ENCODE data around the gene CAPN2. TPM values are rescaled to one million over a fixed set of nuclear protein-coding genes. Genes with fewer than 3 reads are reported as not detected.

The CAPN2 gene
- total RNA-seq, 2 experiments from 2014 or later = not detected

DNA sequence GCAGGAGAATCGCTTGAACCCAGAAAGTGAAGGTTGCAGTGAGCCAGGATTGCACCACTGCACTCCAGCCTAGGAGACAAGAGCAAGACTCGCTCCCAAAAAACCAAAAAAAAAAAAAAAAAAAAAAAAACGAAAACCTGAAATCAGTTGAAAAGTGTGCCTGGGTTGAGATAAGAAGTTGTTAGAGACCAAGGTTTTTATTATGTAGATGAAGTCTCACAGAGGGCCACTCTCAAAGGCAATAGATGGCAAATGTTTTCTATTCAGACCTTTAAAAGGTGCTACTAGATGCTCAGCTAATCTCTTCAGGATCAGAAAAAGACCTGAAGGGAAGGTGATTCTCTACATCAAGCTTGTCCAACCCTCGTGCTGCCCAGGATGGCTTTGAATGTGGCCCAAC is 17.6 kb downstream of the CAPN2 start:
- POLR2A ChIA-PET = interaction anchor here (0.6 kb wide), 3 partner anchors 42 to 769 kb away, joined by 4 to 5 read pairs (median 4); no protein-coding TSS in a partner anchor
- Histone ChIP-seq H3K4me2 (ENCODE audit: low read length) (no peak overlapping the region), H4K20me1 (ENCODE audit: insufficient read depth, low read length) (no peaks in the 10 kb centered on the region), H3K79me2 (ENCODE audit: insufficient read depth, low read depth, low read length) (no peaks in the 10 kb centered on the region), H3K27ac (ENCODE audit: low read depth, low read length, poor library complexity, severe bottlenecking) (no peak overlapping the region), H3K4me3 (ENCODE audit: low read depth, low read length, poor library complexity, severe bottlenecking) (no peak overlapping the region), H3K4me1 (ENCODE audit: insufficient read depth, low read length, poor library complexity, severe bottlenecking) (no peaks in the 10 kb centered on the region), H3K9me2 (ENCODE audit: insufficient read depth, low read length) (no peaks in the 10 kb centered on the region), H3K9me3 (ENCODE audit: low read length) (no peaks in the 10 kb centered on the region), H2AFZ (ENCODE audit: low read length) (no peak overlapping the region), H3K36me3 (ENCODE audit: insufficient read depth, low read length) (no peaks in the 10 kb centered on the region)
- no peak for DNase-seq (ENCODE audit: low spot score)
- intact Hi-C loops (cut with micrococcal nuclease; ENCODE audit: unreplicated experiment) = no loop called here
- no TSS peak for BruUV-seq (replicated peaks)
- CTCF ChIA-PET (ENCODE audit: unreplicated experiment) = no interaction called here
- no peak for TF ChIP-seq EZH2phosphoT487 (IDR thresholded peaks at IDR 0.05; ENCODE audit: borderline replicate concordance, low read depth, low read length)
- TF ChIP-seq, protein P1, sequence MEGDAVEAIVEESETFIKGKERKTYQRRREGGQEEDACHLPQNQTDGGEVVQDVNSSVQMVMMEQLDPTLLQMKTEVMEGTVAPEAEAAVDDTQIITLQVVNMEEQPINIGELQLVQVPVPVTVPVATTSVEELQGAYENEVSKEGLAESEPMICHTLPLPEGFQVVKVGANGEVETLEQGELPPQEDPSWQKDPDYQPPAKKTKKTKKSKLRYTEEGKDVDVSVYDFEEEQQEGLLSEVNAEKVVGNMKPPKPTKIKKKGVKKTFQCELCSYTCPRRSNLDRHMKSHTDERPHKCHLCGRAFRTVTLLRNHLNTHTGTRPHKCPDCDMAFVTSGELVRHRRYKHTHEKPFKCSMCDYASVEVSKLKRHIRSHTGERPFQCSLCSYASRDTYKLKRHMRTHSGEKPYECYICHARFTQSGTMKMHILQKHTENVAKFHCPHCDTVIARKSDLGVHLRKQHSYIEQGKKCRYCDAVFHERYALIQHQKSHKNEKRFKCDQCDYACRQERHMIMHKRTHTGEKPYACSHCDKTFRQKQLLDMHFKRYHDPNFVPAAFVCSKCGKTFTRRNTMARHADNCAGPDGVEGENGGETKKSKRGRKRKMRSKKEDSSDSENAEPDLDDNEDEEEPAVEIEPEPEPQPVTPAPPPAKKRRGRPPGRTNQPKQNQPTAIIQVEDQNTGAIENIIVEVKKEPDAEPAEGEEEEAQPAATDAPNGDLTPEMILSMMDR (conservative IDR thresholded peaks at IDR 0.05; ENCODE audit: low read length) = no peak

DNA sequence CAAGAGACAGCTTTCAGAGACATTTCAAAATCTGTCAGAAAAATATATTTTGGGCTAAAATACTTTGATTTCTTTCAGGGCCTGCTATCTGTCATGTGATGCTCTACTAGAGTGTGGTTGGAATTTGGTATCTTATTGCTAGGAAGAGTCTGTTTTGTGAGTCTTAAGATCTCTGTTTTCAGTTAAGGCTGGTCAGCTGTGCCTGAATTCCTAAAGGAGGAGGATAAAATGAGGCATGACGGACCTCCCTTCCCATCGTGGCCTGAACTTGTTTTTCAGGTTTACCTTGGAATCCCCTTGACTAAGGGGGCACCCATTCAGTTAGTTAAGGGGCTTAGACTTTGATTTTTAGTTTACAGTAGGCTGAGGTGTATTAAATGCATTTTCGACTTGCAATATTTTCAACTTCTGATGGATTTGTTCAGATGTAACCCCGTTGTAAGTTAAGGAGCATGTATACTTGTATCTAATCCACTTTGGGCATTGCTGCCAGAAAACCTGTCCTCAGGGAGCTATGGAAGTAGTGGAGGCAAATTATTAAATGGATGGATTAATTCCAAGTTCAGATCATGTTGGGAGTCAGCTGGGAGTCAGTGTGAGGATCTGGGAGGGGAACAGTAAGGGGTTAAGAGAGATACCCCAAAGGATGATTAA is 18.3 kb downstream of the CAPN2 start:
- POLR2A ChIA-PET = interaction anchor here (0.7 kb wide), 1 partner anchor 155 kb away, joined by 3 read pairs; no protein-coding TSS in a partner anchor
- no peaks in the 10 kb centered on the region for H3K9me2 ChIP-seq (ENCODE audit: insufficient read depth, low read length)
- no peaks in the 10 kb centered on the region for H3K36me3 ChIP-seq (ENCODE audit: insufficient read depth, low read length)
- TF ChIP-seq EZH2phosphoT487 (IDR thresholded peaks at IDR 0.05; ENCODE audit: borderline replicate concordance, low read depth, low read length) = no peak
- TF ChIP-seq, protein P1 (conservative IDR thresholded peaks at IDR 0.05; ENCODE audit: low read length) = no peak
- no peak overlapping the region for H3K27ac ChIP-seq (ENCODE audit: low read depth, low read length, poor library complexity, severe bottlenecking)
- CTCF ChIA-PET (ENCODE audit: unreplicated experiment) = interaction anchor here (0.5 kb wide), 1 partner anchor 1652 kb away, joined by 6 read pairs; no protein-coding TSS in a partner anchor
- H2AFZ ChIP-seq (ENCODE audit: low read length) = no peak overlapping the region
- no peaks in the 10 kb centered on the region for H3K9me3 ChIP-seq (ENCODE audit: low read length)
- DNase-seq (ENCODE audit: low spot score) = no peak
- H3K4me1 ChIP-seq (ENCODE audit: insufficient read depth, low read length, poor library complexity, severe bottlenecking) = no peaks in the 10 kb centered on the region
- H3K79me2 ChIP-seq (ENCODE audit: insufficient read depth, low read depth, low read length) = no peaks in the 10 kb centered on the region
- no TSS peak for BruUV-seq (replicated peaks)
- intact Hi-C loops (cut with micrococcal nuclease; ENCODE audit: unreplicated experiment) = no loop called here
- H4K20me1 ChIP-seq (ENCODE audit: insufficient read depth, low read length) = no peaks in the 10 kb centered on the region
- H3K4me2 ChIP-seq (ENCODE audit: low read length) = no peak overlapping the region
- H3K4me3 ChIP-seq (ENCODE audit: low read depth, low read length, poor library complexity, severe bottlenecking) = no peak overlapping the region

DNA sequence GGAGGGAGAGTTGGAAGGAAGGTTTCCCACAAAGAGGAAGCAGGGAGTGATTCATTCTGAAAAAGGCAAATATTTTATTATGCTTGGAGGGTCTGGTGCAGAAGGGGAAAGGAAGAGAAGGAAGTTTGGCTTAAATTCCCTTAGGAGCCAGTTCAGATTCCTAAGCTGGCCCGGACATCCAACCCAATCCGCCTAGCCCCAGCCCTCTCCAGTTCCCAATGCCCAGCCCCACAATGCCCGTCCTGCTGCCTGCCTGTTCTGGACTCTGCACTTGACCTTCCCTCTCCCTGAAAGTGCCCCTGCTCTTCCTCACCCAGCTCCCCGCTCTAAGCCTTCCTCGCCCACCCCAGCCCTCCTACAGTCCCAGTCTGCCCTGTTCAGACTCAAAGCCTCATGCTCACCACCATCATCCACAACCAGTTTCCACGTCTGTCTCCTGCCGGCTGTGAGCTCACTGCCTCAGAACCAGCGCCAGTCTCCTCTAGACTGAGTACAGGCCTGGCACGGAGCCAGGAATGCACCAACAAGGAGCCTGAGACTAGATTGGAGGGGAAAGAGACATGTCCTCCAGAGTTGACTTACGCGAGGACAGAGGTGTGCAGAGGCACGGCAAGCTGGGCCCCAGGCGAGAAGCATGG is 18.9 kb downstream of the CAPN2 start:
- Histone ChIP-seq H3K4me2 (ENCODE audit: low read length) (no peak overlapping the region), H4K20me1 (ENCODE audit: insufficient read depth, low read length) (no peaks in the 10 kb centered on the region), H2AFZ (ENCODE audit: low read length) (no peak overlapping the region), H3K4me3 (ENCODE audit: low read depth, low read length, poor library complexity, severe bottlenecking) (no peak overlapping the region), H3K9me3 (ENCODE audit: low read length) (no peaks in the 10 kb centered on the region), H3K36me3 (ENCODE audit: insufficient read depth, low read length) (no peaks in the 10 kb centered on the region), H3K79me2 (ENCODE audit: insufficient read depth, low read depth, low read length) (no peaks in the 10 kb centered on the region), H3K9me2 (ENCODE audit: insufficient read depth, low read length) (no peaks in the 10 kb centered on the region), H3K4me1 (ENCODE audit: insufficient read depth, low read length, poor library complexity, severe bottlenecking) (no peaks in the 10 kb centered on the region), H3K27ac (ENCODE audit: low read depth, low read length, poor library complexity, severe bottlenecking) (no peak overlapping the region)
- intact Hi-C loops (cut with micrococcal nuclease; ENCODE audit: unreplicated experiment) = no loop called here
- POLR2A ChIA-PET = interaction anchor here (0.7 kb wide), 1 partner anchor 154 kb away, joined by 3 read pairs; no protein-coding TSS in a partner anchor
- CTCF ChIA-PET (ENCODE audit: unreplicated experiment) = interaction anchor here (0.5 kb wide), 1 partner anchor 1652 kb away, joined by 6 read pairs; no protein-coding TSS in a partner anchor
- no TSS peak for BruUV-seq (replicated peaks)
- TF ChIP-seq, protein P1 (conservative IDR thresholded peaks at IDR 0.05; ENCODE audit: low read length) = no peak
- no peak for TF ChIP-seq EZH2phosphoT487 (IDR thresholded peaks at IDR 0.05; ENCODE audit: borderline replicate concordance, low read depth, low read length)
- no peak for DNase-seq (ENCODE audit: low spot score)

Data from OCI-LY7 (cell line).